DMS53 treated with DMSO at 0.1 percent for 48 hours (cell line): ENCODE measurements around the gene USP50.
"Not testable (repeated sequence)": the region's sequence is repeated elsewhere in the genome, so short reads cannot be mapped to it uniquely, and the experiment has no call there.

Experiments used
- DNase-seq: peaks from one replicate; lab custom pipeline; 2025; ENCODE audit not compliant: unreplicated experiment; lab: John Stamatoyannopoulos, UW

Gene USP50

DNA sequence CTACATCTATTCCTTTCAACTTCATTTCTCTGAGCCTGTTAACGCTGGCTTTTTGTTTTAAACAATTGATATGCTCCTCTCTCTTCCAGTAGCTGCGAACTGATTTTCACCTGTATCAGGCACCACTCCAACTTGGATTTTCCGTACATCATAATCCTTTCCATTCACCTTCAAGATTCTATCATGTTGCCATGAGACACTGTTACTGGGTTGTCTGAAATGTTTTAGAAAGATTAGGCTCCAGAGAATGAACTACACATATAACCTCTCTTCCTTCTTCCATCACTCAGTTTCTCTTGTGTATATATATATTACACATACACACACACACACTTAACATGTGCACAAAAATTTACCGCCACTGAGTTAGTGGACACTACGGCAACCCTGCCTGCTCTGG lies at the start of gene USP50:
USP50 (minus strand) TSS at position 101 of the 400 bp plus-strand sequence. CDS start 141 bp downstream, outside the sequence.
- DNase-seq: no peak

DNA sequence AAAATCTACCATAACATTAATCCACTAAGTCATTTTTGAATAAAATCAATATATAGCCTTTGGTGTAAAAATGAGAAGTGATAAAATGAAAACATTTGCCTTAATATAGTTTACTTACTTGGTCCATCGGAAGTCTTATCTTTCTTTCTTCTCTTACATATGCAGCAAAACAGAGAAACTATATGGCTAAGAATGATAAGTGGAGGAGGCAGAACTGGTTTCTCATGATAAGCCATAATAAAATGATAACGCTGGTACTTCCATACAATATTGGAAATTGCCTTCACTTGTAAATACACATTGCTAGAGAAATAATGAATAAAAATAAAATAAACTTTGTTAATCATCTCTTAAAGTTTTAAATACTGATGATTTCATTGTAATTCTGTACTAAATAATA lies 47.8 kb upstream of the USP50 start:
- DNase-seq: no peak

GRCh38 chr15:50593761-50594160 lies 47.3 kb upstream of the USP50 start:
- DNase-seq: no peak

DNA sequence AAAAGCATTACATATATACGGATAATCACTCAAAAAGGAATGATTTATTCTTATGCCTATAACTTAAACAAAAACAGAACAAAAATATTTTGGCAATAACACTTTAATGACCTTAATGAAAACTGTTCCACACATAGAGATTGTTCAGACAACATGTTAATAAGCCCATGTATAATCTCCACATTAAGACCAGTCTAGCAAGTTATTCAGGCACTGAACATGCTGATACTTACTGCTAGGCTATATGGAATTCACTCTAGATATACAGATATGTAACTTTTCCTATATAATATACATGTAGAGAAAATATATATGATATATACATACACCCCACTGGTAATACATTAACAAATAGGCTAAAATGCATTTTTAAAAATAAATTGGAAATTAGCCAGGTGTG lies 43.8 kb upstream of the USP50 start:
- DNase-seq: no peak

DNA sequence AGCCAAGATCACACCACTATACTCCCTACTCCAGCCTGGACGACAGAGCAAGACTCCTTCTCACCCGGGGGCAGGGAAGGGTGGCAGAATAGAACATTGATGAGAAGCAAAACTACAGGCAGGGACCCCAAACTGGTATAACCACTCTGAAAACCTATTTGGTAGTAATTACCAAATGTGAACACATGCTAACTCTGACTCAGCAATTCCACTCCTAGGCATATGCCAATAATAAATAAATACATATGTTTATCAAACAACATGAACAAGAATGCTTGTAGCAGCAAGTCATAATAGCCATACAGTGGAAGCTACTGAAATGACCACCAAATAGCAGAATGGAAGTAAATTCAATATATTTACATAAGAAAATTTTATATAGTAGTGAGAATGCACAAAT lies 31.0 kb upstream of the USP50 start:
- DNase-seq: no peak

GRCh38 chr15:50576166-50576565 lies 29.7 kb upstream of the USP50 start:
- no peak for DNase-seq

DNA sequence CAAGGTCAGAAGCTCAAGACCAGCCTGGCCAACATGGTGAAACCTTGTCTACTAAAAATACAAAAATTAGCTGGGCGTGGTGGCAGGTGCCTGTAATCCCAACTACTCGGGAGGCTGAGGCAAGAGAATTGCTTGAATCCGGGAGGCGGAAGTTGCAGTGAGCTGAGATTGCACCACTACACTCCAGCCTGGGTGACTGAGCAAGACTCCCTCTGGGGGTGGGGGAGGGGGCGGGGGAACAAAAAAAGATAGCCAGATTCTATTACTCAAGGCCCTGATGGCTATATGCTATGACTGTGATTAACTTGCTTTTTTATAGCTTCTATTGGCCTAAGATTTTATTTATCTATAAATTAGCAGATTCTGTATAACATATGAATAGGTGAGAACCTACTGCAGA lies 27.4 kb upstream of the USP50 start:
- not testable (repeated sequence) for DNase-seq

- no peak for DNase-seq
Measured at GRCh38 chr15:50563756-50564155, 17.3 kb upstream of the USP50 start.

- DNase-seq: no peak
Measured at GRCh38 chr15:50562735-50563640, 16.5 kb upstream of the USP50 start.

DNA sequence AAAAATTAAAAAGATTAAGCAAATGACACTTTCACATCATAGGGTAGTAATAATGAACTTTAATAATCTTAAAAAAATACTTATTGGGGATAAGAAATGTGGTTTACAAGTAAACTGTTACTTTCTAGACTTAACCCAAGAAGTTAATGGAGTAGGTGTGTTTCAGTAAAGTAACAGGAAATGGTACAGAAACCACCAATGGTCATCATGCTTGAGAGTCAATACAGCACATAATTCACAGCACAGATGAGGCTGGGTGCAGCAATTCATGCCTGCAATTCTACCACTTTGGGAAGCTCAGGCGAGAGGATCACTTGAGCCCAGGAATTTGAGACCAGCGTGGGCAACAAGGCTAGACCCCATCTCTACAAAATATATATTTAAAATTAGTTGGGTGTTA lies 11.5 kb upstream of the USP50 start:
- no peak for DNase-seq

- DNase-seq: no peak
Measured at GRCh38 chr15:50556642-50557371, 10.3 kb upstream of the USP50 start.

DNA sequence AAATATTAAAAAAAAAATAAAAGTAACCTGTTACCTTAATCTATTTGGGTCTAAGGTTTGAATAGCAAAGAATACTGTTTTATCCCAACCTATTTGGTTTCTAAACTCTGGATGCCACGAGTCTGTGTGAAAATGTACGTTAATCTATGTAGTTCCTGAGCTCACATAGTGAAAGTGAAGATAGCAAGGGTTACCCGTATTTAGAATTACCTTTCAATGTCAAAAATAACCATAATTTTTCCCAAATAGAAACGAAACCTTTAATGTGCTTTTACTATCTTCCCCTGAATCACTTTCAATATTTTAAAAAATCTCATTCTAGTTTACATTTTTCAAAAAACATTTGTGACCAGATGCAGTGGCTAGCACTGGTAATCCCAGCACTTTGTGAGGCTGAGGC lies 5.8 kb upstream of the USP50 start:
- no peak for DNase-seq

DNA sequence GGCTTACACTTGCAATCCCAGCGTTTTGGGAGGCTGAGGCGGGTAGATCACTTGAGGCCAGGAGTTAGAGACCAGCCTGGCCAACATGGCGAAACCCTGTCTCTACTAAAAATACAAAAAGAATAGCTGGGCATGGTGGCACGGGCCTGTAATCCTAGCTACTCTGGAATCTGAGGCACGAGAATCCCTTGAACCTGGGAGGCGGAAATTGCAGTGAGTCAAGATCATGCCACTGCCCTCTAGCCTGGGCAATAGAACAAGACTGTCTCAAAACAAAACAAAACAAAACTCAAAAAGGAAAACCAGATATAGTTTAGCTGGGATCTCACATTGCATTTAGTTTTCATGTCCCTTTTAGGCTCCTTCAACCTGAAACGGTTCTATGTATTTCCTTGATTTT lies 2.9 kb upstream of the USP50 start:
- DNase-seq: no peak

GRCh38 chr15:50544368-50544767 lies 2.1 kb downstream of the USP50 start:
- DNase-seq: no peak

DNA sequence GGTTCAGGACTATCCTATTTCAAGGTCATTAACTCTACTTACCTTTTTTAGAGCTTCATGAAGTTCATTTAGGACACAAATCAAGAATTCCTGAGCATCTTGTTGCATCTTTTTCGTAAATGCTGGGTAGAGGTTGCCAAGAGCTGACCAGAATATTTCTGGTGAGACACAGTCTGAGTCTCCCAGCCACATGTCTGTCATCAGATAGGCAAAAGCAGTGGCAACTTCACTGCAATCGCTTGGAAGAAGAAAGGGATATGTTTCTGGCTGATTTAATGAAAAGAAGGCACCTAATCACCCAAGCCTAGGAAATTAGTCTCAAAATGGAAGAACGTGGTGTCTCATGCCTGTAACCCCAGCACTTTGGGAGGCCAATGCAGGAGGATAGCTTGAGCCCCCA lies 2.9 kb downstream of the USP50 start:
- DNase-seq: no peak

GRCh38 chr15:50542887-50543210 lies 3.6 kb downstream of the USP50 start:
- DNase-seq: no peak

DNA sequence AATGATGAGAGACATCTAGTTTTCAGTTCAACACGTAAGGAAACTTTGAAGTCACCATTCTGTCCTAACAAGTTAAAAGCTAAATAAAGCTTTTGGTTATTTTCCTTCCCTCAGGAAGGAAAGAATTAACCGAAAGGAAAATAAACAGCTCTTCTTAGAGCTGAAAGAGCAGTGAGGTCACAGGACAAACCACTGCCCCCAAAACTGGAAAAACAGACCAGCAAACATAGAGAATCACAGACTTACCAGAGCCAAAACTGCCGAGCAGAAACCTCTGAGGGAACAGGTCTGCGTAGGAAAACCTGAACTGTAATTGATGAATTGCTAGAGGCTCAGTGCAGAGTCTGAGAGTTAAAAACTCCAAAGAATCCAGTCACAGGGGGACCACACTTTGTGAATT lies 14.7 kb downstream of the USP50 start:
- no peak for DNase-seq

DNA sequence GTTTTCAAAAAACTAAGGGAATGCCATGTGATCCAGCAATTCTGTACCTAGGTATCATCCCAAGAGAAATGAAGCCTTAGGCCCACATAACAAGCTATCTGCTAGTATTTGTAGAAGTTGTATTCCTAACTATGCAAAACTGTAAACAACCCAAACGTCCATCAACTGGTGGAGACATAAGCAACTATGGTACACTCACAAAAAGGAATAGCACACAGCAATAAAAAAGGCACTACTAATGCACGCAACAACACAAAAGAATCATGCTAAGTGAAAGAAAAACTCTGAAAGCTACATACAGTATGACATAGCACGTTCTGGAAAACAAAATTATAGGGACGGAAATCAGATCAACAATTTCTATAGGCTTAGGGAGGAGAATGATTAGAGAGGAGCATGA lies 15.3 kb downstream of the USP50 start:
- DNase-seq: no peak

- no peak for DNase-seq
Measured at GRCh38 chr15:50523851-50524251, 22.6 kb downstream of the USP50 start.

- DNase-seq: no peak
Measured at GRCh38 chr15:50519740-50520425, 26.6 kb downstream of the USP50 start.

- no peak for DNase-seq
Measured at GRCh38 chr15:50513001-50513400, 33.5 kb downstream of the USP50 start.

GRCh38 chr15:50506121-50506520 lies 40.3 kb downstream of the USP50 start:
- DNase-seq: no peak
